ENCODE measurements around the gene NT5C1A. TPM values are rescaled to one million over a fixed set of nuclear protein-coding genes. Genes with fewer than 3 reads are reported as not detected.

NT5C1A gene
- total RNA-seq, 2 donors from 2014 or later: not detected

DNA sequence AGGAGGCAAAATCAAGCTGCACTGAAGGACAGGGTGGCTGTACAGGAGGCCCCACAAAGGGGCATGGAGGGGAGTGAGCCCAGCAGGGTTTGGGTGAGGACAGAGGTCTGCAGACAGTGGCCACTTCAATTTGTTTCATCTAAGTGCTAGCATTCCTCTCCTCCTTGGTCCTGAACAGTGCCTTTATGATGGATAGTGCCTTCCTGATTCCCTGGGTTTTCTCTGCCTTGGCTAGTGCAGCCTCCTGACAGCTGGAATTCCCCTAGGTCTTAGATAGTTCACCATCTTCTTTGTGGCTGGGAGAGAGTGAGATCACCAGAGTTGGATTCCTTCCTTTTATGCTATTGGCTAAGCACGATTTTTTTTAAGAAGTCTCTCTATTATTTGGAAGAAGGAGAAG lies 23.1 kb upstream of the NT5C1A start:
- H3K4me3 Mint-ChIP-seq: no peak overlapping the region
- ATAC-seq (replicated peaks): no peak
- H3K27ac Mint-ChIP-seq: peak overlapping the region; percentile 2
- no peaks in the 10 kb centered on the region for H3K36me3 Mint-ChIP-seq (ENCODE audit: low read depth)
- H3K27me3 Mint-ChIP-seq: peaks cover 3% of the 10 kb centered on the region
- H3K4me1 Mint-ChIP-seq: peaks cover 19% of the 10 kb centered on the region
- no peaks in the 10 kb centered on the region for H3K9me3 Mint-ChIP-seq

GRCh38 chr1:39694026-39694425 lies 22.1 kb upstream of the NT5C1A start:
- Mint-ChIP-seq H3K9me3 (no peaks in the 10 kb centered on the region), H3K27me3 (peaks cover 3% of the 10 kb centered on the region), H3K4me1 (peaks cover 20% of the 10 kb centered on the region), H3K4me3 (no peak overlapping the region), H3K27ac (no peak overlapping the region), H3K36me3 (ENCODE audit: low read depth) (no peaks in the 10 kb centered on the region)
- peak; percentile 58 for ATAC-seq (replicated peaks)

DNA sequence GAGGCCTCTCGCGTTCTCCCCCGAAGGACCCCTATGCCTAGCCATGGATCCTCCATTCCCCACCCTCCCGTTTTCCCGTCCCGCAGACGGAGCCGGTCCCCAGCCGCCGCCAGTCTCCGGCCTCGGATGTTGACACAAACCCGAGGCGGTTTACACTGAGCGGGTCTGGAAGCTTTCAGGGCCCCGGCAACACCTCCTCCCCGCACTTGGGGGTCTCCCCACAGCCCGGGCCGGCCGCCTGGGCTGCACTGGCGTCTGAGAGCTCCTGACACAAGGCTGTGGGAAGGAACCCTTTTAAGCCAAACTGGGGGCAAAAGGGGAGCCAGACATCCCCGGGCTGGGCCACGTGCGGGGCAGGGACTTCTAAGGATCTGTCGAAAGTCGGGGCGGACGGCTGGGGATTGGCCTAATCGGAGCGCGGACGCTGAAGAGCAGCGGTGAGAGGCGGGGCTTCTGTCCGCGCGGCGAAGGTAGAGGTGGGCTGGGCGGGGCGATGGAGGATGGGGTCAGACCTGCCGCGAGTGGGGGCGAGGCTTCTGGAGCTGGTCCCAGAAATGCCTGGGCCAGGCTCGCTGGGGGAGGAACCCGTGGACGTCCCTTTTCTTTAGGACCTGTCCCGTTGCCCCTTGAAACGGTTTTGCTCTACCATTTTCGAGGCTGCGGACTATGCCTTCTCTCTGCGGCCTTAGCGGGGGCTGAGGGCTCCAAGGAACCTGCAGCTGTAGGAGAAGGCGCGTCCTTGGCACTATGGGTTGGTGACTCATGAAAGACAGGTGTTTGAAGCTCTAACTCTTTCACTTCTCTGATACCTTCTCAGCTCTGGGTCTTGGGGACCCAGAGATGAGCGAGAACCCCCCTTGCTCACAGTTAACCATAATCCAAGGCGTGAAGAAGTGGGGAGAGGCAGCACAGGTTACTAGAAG lies 20.5 kb upstream of the NT5C1A start:
- peak overlapping the region; percentile 83 for H3K4me3 Mint-ChIP-seq
- no peaks in the 10 kb centered on the region for H3K27me3 Mint-ChIP-seq
- H3K27ac Mint-ChIP-seq: no peak overlapping the region
- H3K36me3 Mint-ChIP-seq (ENCODE audit: low read depth): no peaks in the 10 kb centered on the region
- peaks cover 25% of the 10 kb centered on the region for H3K4me1 Mint-ChIP-seq
- H3K9me3 Mint-ChIP-seq: no peaks in the 10 kb centered on the region
- no peak for ATAC-seq (replicated peaks)

DNA sequence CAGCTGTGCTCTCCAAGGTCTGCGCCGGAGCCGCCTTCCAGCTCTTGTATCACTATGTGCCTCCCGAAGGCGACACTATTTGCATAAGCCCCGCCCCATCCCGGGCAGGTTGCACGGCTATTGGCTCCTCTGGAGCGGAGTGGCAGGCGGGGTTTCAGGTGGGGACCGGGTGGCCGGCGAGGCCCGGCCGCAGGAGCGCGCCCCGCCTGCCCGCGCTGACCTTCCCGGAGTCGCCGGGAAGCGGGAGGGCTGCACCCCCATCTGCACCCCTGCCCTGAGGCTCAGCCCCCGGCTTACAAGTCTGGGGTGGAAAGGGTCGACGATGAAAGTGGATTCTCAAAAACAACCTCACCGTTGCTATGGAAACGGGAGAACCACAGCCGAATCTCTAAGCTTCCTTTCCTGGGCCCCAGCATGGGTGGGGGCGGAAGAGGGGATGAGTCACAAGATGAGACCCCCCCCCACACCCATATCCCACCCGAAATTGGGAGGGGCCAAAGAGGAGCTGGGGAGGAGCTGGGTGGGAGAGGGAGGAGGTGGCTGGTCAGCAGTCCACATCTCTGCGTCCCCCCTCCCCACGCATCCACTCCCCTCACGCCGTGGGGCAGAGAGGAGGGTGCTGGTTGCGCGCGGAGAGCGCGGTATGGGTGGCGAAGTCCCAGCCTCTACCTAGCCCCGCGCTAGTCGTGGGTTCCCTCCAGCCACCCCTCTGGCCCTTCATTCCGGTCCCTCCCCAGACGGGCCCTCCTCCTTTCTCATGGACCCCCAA lies 19.7 kb upstream of the NT5C1A start, which contains the start of gene HPCAL4:
TSS of gene HPCAL4 (minus strand) at position 51 of the 769 bp plus-strand sequence. CDS start 6,830 bp downstream, outside the sequence.
- ATAC-seq (replicated peaks): peak; percentile 98
- Mint-ChIP-seq H3K9me3 (no peaks in the 10 kb centered on the region), H3K4me1 (peaks cover 25% of the 10 kb centered on the region), H3K36me3 (ENCODE audit: low read depth) (no peaks in the 10 kb centered on the region), H3K27ac (peak within 1 kb of the TSS; percentile 59), H3K4me3 (peak within 1 kb of the TSS; percentile 83), H3K27me3 (no peaks in the 10 kb centered on the region)

GRCh38 chr1:39690794-39691382 lies 19.0 kb upstream of the NT5C1A start:
- H3K27ac Mint-ChIP-seq: peak overlapping the region; percentile 59
- ATAC-seq (replicated peaks): peak; percentile 1
- H3K27me3 Mint-ChIP-seq: no peaks in the 10 kb centered on the region
- no peaks in the 10 kb centered on the region for H3K9me3 Mint-ChIP-seq
- no peaks in the 10 kb centered on the region for H3K36me3 Mint-ChIP-seq (ENCODE audit: low read depth)
- H3K4me1 Mint-ChIP-seq: peaks cover 25% of the 10 kb centered on the region
- H3K4me3 Mint-ChIP-seq: peak overlapping the region; percentile 83

DNA sequence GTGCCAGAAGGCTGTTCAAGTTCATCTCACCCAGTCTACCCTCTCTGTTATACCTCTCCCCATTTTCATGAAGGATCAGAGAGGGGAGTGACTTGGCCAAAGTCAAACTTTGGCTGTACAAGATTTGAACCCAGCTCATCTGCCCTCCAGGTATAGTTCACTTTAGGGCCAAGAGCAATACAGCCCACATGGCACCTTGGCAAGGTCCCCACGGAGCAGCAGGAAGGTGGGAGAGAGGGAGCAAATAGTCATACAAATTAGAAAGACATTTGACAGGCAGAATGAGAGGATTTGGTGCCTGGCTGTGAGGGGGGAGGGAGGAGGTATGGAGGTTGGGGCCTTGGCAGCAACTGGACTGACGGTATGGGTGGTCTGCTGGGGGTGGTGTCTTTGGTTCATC lies 18.3 kb upstream of the NT5C1A start:
- no peaks in the 10 kb centered on the region for H3K36me3 Mint-ChIP-seq (ENCODE audit: low read depth)
- ATAC-seq (replicated peaks): no peak
- H3K27me3 Mint-ChIP-seq: no peaks in the 10 kb centered on the region
- peak overlapping the region; percentile 59 for H3K27ac Mint-ChIP-seq
- peak overlapping the region; percentile 83 for H3K4me3 Mint-ChIP-seq
- peaks cover 23% of the 10 kb centered on the region for H3K4me1 Mint-ChIP-seq
- no peaks in the 10 kb centered on the region for H3K9me3 Mint-ChIP-seq

- Mint-ChIP-seq H3K36me3 (ENCODE audit: low read depth) (no peaks in the 10 kb centered on the region), H3K27me3 (peaks cover 3% of the 10 kb centered on the region), H3K27ac (no peak overlapping the region), H3K9me3 (no peaks in the 10 kb centered on the region), H3K4me3 (peak overlapping the region; percentile 83), H3K4me1 (peaks cover 23% of the 10 kb centered on the region)
- ATAC-seq (replicated peaks): no peak
Observed at GRCh38 chr1:39689635-39690034, 17.7 kb upstream of the NT5C1A start.

- H3K4me1 Mint-ChIP-seq: peaks cover 22% of the 10 kb centered on the region
- H3K9me3 Mint-ChIP-seq: no peaks in the 10 kb centered on the region
- H3K27me3 Mint-ChIP-seq: peaks cover 3% of the 10 kb centered on the region
- no peaks in the 10 kb centered on the region for H3K36me3 Mint-ChIP-seq (ENCODE audit: low read depth)
- H3K4me3 Mint-ChIP-seq: no peak overlapping the region
- no peak overlapping the region for H3K27ac Mint-ChIP-seq
- no peak for ATAC-seq (replicated peaks)
Observed at GRCh38 chr1:39689214-39689613, 17.3 kb upstream of the NT5C1A start.

DNA sequence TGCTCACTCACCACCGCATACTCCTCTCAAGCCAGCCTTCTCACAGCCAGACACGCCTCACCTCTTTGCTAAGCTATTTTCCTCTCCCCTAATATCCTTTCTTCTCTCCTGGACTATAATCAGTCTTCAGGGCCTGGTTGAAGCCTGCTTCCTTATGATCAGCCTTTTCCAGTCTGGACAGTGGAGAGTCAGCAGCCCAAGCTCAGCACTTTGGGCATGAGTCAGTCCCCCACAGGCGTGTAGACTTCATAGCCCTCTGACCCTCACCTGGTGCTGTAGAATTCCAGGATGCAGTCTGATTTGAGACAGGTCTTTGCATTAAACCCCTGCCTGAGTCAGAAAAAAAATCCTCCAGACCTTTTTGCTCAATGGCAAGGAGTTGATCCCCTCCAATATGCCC lies 16.8 kb upstream of the NT5C1A start:
- Mint-ChIP-seq H3K4me1 (peaks cover 18% of the 10 kb centered on the region), H3K4me3 (no peak overlapping the region), H3K27ac (no peak overlapping the region), H3K27me3 (peaks cover 3% of the 10 kb centered on the region), H3K9me3 (no peaks in the 10 kb centered on the region), H3K36me3 (ENCODE audit: low read depth) (no peaks in the 10 kb centered on the region)
- no peak for ATAC-seq (replicated peaks)

DNA sequence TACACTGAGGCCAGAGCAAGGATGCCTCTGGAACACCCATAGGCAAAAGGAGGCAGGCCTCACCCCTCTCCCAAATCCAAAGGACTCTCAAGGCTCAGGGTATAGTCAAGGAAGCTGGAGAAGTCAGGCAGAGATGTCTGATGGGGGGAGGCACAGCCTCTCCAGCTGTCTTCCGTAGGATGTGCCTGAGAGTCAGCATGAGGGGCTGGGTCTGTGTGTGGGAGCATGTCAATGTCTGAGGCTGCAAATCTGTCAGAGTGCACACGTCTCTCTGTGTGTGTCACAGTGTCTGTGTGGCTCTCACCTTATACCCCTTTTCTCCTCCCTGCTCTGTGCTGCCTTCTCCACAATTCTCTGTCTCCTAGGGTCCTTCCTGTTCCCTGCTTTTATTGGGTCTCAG lies 15.3 kb upstream of the NT5C1A start:
- no peaks in the 10 kb centered on the region for H3K36me3 Mint-ChIP-seq (ENCODE audit: low read depth)
- H3K9me3 Mint-ChIP-seq: no peaks in the 10 kb centered on the region
- no peak for ATAC-seq (replicated peaks)
- no peak overlapping the region for H3K4me3 Mint-ChIP-seq
- H3K27ac Mint-ChIP-seq: no peak overlapping the region
- peaks cover 18% of the 10 kb centered on the region for H3K4me1 Mint-ChIP-seq
- peaks cover 3% of the 10 kb centered on the region for H3K27me3 Mint-ChIP-seq

DNA sequence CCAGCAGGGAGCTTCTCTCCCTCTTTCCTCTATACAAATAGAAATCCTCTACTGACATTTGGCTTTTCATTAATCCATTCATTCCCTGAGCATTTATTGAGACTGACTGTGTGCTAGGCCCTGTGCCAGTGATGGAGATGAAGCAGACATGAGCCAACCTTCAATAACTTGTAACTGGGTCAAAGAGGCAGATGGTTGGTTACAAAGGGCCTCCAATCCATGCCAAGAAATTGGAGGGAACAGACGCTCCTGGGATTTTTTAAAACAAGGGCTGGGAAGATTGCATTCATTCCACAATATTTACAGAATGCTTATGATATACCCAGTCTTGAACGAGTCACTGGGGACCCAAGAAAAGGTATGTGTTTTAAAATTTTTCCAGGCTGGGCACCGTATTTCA lies 13.2 kb upstream of the NT5C1A start:
- Mint-ChIP-seq H3K36me3 (ENCODE audit: low read depth) (no peaks in the 10 kb centered on the region), H3K4me3 (peak overlapping the region; percentile 68), H3K27me3 (peaks cover 3% of the 10 kb centered on the region), H3K9me3 (no peaks in the 10 kb centered on the region), H3K27ac (peak overlapping the region; percentile 44), H3K4me1 (peaks cover 22% of the 10 kb centered on the region)
- ATAC-seq (replicated peaks): no peak

GRCh38 chr1:39684313-39684664 lies 12.4 kb upstream of the NT5C1A start:
- Mint-ChIP-seq H3K4me3 (peak overlapping the region; percentile 68), H3K4me1 (peaks cover 21% of the 10 kb centered on the region), H3K36me3 (ENCODE audit: low read depth) (no peaks in the 10 kb centered on the region), H3K27me3 (peaks cover 3% of the 10 kb centered on the region), H3K9me3 (no peaks in the 10 kb centered on the region), H3K27ac (peak overlapping the region; percentile 44)
- ATAC-seq (replicated peaks): no peak

GRCh38 chr1:39683591-39684312 lies 11.8 kb upstream of the NT5C1A start:
- Mint-ChIP-seq H3K27ac (no peak overlapping the region), H3K27me3 (peaks cover 3% of the 10 kb centered on the region), H3K36me3 (ENCODE audit: low read depth) (no peaks in the 10 kb centered on the region), H3K4me3 (peak overlapping the region; percentile 68), H3K9me3 (no peaks in the 10 kb centered on the region), H3K4me1 (peaks cover 21% of the 10 kb centered on the region)
- ATAC-seq (replicated peaks): peak; percentile 65

GRCh38 chr1:39681999-39682398 lies 10.1 kb upstream of the NT5C1A start:
- H3K27ac Mint-ChIP-seq: no peak overlapping the region
- no peak for ATAC-seq (replicated peaks)
- H3K4me1 Mint-ChIP-seq: peaks cover 16% of the 10 kb centered on the region
- H3K9me3 Mint-ChIP-seq: no peaks in the 10 kb centered on the region
- H3K4me3 Mint-ChIP-seq: no peak overlapping the region
- no peaks in the 10 kb centered on the region for H3K36me3 Mint-ChIP-seq (ENCODE audit: low read depth)
- H3K27me3 Mint-ChIP-seq: peaks cover 3% of the 10 kb centered on the region
